Activated T-helper 9 cell treated with anti-CD3 and anti-CD28 coated beads, Interleukin-2, amount 50 U/mL, for 16 hours (primary cell): ENCODE data around the gene OLIG2.

Source experiments
- DNase-seq: peaks from one replicate; pipeline ENCODE4 v3.0.0-alpha.2; 2020; ENCODE audit warnings: low read depth

The OLIG2 gene

DNA sequence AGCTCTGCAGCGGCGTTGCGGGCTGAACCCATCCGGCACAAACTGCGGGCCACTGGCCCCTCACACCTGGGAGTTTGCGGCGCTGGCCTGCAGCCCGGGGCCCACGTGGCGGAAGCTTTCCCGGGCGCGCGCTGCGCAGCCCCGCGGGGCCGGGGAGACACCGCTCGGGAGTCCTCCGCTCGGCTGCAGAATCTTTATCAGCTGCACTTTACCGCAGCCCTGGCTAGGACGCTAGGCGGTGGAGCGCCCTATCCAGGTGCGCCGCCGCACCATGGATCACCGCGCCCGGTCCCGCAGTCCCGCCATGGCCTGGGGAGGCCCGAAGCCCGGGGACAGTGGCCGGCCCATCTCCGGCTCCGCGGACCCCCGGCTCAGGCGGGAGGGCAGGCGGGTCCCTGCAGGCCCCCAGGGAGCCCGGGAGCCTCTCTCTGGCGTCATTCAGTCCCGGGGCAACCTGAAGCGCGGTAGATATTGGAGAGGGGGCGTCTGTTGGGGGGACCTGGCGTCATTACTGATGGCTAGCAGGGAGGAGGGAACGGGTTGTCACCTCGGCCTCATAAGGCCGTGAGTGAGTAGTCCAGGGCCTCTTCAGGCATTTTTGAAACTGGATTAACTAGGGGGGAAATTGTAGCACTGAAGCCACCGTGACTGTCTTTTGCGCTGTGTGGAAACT is 5.7 kb upstream of the OLIG2 start:
- DNase-seq = no peak

DNA sequence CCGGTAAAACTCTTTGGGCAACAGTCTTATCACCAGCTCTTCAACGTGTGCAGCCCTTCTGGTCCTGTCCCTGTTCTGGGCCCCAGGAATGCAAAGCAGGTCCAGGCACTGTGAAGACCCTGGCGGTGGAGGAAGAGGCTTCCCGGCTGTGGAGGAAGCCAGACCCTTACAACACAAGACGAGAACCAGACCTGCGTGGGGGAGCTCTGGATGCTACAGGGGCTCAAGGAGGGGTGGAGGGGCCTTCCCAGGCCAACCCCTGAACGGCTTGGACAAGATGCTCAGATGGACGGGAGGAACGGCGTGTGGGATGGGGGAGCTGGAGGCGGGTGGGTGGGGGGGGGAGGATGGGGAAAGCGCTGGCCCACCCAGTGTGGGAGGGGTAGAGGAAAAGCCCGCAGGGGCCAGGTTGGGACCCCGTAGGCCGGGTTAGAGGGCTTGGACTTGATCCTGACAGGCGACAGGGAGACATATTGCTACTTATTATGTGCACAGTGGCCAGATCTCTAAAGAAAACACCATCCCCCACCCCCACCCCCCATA is 5.1 kb upstream of the OLIG2 start:
- no peak for DNase-seq

DNA sequence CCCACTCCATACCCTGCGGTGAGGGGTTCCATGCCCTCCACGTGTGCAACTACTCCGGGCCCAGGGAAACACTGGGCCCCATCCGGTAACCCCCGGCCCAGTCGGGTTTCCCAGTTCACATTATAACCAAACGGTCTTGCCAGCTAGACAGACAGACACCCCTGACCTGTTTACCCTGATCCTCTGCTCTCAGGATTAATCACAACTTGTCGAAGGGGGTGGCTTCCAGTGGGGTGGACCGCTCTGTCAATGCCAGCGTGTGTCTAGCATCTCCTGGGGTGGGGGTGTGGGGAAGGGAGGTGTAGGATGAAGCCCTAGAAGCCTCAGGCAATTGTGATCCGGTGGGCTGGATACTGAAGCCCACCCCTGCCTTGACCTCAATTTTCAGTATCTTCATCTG is 4.6 kb upstream of the OLIG2 start:
- no peak for DNase-seq

DNA sequence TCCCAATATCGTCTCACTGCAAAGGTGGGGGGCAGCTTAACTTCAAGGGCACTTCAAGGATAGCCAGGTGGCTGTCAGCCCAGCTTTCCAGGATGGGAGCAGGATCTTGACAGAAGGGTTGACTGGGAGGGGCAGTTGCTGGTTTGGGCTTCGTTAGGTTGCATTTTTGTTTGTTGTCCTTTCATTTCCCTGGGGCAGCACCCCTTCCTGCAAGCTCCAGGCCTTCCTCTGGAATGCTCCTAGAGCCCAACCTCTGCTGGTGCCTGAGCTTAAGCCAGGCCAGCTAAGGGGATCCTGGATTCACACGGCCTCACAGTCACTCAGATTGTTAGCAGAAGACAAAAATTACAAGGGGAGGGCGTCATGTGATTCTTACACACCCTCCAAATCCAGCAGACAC is 4.1 kb upstream of the OLIG2 start:
- DNase-seq = no peak

DNA sequence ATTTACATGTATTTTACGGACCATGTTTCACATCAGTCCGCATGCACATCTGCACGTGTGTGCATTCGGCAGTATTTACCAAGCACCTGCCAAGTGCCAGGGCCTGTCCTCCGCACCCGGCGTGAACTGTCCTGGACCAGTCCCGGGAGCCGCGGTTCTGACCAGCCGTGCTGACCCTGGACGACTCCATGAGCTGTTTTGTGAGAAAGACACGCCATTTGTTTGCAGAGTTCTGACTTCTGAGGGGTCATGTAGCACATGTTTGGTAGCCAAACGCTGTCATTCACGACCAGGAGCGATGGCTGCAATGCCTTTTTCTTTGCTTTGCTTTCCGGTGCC is 3.3 kb upstream of the OLIG2 start:
- no peak for DNase-seq

DNA sequence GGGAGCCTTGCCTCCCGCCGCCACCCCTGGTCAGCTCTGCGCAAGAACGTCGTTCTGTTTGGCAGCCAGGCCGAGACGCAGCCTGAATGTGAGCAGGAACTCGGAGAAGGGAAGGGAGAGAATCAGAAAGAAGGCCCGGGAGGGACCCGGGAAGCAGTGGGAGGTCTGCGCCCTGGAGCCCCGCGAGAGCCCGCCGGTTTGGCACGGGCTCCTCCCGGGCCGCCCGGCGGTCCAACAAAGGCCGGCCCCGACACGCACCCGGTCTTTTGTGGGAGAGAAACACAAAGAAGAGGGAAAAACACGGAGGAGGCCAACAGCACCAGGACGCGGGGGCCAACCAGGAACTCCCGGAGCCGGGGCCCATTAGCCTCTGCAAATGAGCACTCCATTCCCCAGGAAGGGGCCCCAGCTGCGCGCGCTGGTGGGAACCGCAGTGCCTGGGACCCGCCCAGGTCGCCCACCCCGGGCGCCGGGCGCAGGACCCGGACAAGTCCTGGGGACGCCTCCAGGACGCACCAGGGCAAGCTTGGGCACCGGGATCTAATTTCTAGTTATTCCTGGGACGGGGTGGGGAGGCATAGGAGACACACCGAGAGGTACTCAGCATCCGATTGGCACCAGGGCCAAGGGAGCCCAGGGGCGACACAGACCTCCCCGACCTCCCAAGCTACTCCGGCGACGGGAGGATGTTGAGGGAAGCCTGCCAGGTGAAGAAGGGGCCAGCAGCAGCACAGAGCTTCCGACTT is 2.7 kb upstream of the OLIG2 start:
- DNase-seq = no peak

DNA sequence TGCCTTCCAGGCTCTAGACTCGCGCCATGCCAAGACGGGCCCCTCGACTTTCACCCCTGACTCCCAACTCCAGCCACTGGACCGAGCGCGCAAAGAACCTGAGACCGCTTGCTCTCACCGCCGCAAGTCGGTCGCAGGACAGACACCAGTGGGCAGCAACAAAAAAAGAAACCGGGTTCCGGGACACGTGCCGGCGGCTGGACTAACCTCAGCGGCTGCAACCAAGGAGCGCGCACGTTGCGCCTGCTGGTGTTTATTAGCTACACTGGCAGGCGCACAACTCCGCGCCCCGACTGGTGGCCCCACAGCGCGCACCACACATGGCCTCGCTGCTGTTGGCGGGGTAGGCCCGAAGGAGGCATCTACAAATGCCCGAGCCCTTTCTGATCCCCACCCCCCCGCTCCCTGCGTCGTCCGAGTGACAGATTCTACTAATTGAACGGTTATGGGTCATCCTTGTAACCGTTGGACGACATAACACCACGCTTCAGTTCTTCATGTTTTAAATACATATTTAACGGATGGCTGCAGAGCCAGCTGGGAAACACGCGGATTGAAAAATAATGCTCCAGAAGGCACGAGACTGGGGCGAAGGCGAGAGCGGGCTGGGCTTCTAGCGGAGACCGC is 2.0 kb upstream of the OLIG2 start:
- no peak for DNase-seq

DNA sequence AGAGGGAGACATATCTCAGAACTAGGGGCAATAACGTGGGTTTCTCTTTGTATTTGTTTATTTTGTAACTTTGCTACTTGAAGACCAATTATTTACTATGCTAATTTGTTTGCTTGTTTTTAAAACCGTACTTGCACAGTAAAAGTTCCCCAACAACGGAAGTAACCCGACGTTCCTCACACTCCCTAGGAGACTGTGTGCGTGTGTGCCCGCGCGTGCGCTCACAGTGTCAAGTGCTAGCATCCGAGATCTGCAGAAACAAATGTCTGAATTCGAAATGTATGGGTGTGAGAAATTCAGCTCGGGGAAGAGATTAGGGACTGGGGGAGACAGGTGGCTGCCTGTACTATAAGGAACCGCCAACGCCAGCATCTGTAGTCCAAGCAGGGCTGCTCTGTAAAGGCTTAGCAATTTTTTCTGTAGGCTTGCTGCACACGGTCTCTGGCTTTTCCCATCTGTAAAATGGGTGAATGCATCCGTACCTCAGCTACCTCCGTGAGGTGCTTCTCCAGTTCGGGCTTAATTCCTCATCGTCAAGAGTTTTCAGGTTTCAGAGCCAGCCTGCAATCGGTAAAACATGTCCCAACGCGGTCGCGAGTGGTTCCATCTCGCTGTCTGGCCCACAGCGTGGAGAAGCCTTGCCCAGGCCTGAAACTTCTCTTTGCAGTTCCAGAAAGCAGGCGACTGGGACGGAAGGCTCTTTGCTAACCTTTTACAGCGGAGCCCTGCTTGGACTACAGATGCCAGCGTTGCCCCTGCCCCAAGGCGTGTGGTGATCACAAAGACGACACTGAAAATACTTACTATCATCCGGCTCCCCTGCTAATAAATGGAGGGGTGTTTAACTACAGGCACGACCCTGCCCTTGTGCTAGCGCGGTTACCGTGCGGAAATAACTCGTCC is 1.3 kb upstream of the OLIG2 start:
- no peak for DNase-seq

DNA sequence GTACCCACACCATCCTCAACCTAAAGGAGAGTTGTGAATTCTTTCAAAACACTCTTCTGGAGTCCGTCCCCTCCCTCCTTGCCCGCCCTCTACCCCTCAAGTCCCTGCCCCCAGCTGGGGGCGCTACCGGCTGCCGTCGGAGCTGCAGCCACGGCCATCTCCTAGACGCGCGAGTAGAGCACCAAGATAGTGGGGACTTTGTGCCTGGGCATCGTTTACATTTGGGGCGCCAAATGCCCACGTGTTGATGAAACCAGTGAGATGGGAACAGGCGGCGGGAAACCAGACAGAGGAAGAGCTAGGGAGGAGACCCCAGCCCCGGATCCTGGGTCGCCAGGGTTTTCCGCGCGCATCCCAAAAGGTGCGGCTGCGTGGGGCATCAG is 638 bp upstream of the OLIG2 start:
- DNase-seq = no peak

DNA sequence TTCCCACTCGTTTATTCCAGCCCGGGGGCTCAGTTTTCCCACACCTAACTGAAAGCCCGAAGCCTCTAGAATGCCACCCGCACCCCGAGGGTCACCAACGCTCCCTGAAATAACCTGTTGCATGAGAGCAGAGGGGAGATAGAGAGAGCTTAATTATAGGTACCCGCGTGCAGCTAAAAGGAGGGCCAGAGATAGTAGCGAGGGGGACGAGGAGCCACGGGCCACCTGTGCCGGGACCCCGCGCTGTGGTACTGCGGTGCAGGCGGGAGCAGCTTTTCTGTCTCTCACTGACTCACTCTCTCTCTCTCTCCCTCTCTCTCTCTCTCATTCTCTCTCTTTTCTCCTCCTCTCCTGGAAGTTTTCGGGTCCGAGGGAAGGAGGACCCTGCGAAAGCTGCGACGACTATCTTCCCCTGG is 716 bp downstream of the OLIG2 start:
- no peak for DNase-seq

DNA sequence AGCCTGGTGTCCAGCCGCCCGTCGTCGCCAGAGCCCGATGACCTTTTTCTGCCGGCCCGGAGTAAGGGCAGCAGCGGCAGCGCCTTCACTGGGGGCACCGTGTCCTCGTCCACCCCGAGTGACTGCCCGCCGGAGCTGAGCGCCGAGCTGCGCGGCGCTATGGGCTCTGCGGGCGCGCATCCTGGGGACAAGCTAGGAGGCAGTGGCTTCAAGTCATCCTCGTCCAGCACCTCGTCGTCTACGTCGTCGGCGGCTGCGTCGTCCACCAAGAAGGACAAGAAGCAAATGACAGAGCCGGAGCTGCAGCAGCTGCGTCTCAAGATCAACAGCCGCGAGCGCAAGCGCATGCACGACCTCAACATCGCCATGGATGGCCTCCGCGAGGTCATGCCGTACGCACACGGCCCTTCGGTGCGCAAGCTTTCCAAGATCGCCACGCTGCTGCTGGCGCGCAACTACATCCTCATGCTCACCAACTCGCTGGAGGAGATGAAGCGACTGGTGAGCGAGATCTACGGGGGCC is 1.2 kb downstream of the OLIG2 start:
- DNase-seq = no peak

DNA sequence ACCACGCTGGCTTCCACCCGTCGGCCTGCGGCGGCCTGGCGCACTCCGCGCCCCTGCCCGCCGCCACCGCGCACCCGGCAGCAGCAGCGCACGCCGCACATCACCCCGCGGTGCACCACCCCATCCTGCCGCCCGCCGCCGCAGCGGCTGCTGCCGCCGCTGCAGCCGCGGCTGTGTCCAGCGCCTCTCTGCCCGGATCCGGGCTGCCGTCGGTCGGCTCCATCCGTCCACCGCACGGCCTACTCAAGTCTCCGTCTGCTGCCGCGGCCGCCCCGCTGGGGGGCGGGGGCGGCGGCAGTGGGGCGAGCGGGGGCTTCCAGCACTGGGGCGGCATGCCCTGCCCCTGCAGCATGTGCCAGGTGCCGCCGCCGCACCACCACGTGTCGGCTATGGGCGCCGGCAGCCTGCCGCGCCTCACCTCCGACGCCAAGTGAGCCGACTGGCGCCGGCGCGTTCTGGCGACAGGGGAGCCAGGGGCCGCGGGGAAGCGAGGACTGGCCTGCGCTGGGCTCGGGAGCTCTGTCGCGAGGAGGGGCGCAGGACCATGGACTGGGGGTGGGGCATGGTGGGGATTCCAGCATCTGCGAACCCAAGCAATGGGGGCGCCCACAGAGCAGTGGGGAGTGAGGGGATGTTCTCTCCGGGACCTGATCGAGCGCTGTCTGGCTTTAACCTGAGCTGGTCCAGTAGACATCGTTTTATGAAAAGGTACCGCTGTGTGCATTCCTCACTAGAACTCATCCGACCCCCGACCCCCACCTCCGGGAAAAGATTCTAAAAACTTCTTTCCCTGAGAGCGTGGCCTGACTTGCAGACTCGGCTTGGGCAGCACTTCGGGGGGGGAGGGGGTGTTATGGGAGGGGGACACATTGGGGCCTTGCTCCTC is 1.9 kb downstream of the OLIG2 start:
- no peak for DNase-seq

DNA sequence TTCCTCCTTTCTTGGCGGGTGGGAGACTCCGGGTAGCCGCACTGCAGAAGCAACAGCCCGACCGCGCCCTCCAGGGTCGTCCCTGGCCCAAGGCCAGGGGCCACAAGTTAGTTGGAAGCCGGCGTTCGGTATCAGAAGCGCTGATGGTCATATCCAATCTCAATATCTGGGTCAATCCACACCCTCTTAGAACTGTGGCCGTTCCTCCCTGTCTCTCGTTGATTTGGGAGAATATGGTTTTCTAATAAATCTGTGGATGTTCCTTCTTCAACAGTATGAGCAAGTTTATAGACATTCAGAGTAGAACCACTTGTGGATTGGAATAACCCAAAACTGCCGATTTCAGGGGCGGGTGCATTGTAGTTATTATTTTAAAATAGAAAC is 2.5 kb downstream of the OLIG2 start:
- DNase-seq = no peak

DNA sequence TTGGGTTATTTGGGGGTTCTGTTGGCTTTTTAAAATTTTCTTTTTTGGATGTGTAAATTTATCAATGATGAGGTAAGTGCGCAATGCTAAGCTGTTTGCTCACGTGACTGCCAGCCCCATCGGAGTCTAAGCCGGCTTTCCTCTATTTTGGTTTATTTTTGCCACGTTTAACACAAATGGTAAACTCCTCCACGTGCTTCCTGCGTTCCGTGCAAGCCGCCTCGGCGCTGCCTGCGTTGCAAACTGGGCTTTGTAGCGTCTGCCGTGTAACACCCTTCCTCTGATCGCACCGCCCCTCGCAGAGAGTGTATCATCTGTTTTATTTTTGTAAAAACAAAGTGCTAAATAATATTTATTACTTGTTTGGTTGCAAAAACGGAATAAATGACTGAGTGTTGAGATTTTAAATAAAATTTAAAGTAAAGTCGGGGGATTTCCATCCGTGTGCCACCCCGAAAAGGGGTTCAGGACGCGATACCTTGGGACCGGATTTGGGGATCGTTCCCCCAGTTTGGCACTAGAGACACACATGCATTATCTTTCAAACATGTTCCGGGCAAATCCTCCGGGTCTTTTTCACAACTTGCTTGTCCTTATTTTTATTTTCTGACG is 3.1 kb downstream of the OLIG2 start:
- no peak for DNase-seq

DNA sequence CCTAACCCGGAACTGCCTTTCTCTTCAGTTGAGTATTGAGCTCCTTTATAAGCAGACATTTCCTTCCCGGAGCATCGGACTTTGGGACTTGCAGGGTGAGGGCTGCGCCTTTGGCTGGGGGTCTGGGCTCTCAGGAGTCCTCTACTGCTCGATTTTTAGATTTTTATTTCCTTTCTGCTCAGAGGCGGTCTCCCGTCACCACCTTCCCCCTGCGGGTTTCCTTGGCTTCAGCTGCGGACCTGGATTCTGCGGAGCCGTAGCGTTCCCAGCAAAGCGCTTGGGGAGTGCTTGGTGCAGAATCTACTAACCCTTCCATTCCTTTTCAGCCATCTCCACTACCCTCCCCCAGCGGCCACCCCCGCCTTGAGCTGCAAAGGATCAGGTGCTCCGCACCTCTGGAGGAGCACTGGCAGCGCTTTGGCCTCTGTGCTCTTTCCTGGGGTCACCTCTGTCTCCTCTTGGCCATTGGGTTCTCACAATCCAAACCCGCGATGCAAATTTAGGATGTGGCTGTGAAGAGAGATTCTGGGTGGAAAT is 3.7 kb downstream of the OLIG2 start:
- no peak for DNase-seq

DNA sequence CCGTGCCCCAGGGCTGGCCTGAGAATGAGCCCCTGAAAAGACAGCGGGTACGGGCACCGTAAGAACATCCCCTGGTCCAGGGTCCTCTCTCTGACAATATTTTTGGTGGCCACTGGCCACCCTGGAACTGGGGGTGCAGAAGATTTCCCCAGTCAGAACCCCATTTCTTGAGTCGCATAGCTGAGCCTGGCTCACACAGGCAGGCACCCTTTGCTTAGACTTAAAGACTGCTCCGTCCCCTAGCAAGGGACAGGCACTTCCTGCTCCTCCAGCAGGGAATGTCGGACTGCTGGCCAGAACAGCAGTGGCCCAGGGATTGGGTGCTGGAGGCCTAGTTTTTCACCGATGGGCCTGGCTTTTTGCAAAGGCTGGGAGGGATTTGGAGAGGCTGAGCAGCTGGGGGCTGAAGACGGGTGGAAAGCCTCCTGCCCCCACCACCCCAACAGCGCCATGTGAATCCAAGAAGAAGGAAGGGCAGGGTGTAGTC is 4.3 kb downstream of the OLIG2 start:
- DNase-seq = no peak

DNA sequence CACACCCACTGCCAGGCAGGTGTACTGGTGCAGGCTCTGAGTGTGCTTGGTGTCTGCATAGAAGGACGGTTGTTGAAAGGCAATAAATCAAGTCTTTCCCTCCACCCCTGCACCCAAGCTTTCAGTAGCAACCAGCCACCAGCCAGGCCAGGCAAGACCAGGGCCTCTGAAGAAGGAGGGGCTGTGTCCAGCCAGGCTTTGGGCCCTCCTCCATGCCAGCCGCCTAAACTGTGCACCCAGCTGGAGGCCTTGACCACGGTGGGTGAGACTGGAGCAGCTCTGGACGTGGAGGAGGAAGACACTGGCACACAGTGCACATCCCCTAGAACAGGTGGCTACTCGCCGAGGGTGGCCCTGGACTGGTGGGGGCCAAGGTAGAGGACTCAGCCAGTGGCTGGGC is 4.9 kb downstream of the OLIG2 start:
- DNase-seq = no peak

DNA sequence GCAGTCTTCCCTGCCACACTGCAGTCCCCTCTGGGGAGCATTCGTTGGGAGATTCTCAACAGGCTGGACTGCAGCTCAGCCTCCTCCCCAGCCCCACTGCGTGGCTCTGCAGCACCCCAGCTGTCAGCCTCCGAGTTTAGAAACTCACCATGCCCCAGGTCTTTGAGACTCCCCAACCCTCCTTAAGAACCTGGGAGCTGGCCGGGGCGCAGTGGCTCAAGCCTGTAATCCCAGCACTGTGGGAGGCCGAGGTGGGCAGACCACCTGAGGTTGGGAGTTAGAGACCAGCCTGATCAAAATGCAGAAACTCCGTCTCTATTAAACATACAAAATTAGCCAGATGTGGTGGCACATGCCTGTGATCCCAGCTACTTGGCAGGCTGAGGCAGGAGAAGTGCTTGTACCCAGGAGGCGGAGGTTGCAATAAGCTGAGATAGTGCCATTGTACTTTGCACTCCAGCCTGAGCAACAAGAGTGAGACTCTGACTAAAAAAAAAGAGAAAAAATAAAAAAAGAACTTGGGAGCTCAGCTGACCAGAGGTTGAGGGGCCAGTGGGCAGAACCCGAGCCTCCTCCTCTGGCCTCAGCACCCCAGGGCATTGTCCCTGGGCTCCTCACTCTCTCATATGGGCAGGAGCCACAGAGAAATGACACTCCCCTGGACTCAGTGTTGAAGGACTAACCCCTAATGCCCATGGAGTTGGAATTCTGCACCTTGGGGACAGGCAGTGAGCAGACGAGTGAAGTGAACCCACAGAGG is 5.6 kb downstream of the OLIG2 start:
- no peak for DNase-seq

DNA sequence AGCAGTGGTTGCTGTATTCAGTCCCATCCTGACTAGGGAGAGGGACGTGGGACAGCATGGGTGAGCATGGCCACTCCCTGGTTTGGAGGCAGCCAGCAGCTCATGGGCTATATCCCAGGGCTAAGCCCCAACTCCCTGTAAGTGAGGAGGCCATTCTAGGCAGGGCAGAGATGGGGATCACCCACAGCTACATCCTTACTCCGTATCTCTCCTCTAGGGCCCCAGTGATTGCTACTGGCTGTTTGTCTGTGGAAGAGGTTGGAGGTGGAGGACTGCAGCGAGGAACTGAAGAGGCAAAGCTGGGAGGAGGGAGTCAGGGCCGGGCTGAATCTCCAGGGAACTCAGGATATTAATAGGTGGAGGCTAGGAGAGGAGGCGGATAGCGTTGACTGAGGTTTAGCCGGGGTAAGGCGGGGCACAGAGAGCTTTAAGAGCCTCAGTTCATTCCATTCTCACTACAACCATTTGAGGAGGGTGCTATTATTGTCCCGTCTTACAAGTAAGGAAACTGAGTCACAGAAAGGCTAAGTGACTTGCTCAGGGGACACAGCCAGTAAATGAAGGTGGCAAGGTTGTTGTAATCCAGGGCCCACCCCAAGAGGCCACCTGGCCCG is 6.8 kb downstream of the OLIG2 start:
- no peak for DNase-seq
